CD4-positive, alpha-beta T cell treated with Interleukin-6 at 100 ng/mL for 8 hours (primary cell): ENCODE measurements around the gene GNPTG.
A peak's percentile ranks its signal among the peaks of the same experiment; 100 is the strongest.

ENCODE experiments used
- DNase-seq: peaks from one replicate; pipeline ENCODE4 v3.0.0-alpha.2; 2020; ENCODE audit warnings: mixed read lengths, low spot score

GNPTG gene

DNA sequence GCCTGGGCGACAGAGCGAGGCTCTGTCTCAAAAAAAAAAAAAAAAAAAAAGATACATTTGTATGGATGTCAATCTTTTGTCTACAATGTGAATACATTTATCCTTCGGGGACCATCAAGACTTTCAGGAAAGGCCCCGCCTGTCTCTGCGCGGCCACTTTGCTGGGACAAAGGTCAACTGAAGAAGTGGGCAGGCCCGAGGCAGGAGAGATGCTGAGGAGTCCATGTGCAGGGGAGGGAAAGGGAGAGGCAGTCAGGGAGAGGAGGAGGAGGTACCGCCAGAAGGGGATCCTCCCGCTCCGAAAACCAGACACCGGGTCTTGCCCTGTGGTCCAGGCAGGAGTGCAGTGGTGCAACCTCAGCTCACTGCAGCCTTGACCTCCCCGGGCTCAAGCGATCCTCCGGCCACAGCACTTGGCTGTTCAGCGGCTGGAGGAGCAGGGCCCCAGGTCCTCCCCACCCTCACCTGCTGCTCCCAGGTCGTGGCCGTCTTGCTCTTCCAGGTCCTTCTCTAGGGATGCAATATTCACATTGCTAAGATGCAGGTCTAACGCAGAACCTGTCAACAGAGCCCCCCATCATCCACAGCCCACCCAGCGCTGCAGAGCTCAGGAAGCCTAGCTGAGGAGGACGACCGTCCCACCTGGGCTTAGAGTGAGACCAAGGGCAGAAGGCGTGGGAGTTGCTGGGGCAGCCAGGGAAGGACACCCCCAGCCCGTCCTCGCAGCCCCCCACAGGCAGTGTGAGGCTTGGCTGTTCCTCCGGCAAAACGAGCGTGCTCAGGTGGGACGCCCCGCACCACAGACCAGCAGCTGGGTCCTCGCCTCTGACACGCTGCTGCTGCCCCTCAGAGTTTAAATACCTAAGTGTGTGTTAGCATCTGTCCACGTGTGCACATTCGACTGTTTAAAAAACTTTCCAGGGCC is 19.6 kb downstream of the GNPTG start:
- no peak for DNase-seq

DNA sequence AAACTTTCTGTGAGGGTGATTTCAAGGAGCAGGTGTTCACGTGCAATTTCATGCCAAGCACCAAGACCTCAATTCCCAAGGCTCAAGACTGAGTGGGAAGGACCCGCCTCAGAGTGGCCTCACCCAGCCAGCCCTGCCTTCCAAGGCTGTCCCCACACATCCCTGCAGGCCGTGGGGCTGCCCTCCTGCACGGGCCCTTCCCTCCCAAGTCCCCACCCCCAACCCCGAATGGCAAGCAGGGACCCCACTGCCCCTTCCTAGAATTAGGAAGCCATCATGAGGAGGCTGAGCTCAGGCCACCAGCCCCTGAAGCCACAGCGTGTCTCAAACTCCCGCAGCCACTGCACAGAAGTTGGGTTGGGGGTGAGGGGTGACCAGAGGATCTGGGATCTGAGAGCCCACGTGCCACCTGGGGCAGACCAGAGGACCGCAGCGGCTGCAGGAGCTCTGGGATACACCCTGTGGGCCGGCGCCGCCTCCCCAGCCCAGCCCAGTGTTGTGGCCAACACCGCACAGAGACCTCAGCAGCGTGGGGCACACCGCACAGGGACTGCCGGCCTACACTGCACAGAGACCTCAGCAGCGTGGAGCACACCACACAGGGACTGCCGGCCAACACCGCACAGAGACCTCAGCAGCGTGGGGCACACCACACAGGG is 20.7 kb downstream of the GNPTG start:
- DNase-seq = no peak

DNA sequence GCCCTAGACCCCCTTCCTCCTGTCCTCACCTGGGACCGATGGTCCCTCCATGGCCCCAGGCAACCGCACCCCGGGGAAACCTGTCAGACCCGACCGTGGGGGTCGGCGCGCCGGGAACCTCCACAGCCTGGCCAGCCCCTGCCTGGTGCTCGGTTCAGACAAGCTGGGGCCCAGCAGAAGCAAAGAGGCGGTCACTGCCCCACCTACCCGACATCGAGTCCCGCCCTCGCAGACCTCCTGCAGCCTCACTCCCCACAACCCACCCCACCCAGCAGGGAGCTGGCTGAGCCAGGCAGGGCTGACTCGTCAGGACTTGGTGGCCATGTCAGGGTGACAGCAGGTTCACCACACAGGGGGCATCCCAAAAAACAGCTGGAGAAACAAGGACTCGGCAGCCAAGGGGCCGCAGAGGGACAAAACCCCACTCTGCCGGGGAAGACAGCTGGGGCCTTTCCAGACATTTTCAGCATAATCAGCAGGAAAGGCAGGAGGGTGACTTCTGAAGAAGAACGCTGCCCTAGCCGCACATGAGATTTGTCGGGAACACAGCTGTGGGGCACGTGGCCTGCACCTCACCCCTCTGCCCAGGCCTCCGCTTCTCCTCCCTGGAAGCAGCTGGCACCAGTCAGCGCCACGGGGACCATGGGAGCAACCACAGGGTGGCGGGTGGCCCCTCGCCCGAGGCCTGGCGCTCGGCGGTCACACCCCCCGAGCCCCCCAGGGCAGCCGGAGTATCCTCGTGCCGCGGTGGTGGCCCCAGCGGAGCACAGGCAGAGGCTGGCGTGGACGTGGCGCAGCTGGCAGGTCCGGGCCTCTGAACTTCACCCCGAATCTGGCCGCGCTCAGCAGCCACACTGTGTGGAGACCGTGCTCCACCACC is 22.9 kb downstream of the GNPTG start:
- no peak for DNase-seq

DNA sequence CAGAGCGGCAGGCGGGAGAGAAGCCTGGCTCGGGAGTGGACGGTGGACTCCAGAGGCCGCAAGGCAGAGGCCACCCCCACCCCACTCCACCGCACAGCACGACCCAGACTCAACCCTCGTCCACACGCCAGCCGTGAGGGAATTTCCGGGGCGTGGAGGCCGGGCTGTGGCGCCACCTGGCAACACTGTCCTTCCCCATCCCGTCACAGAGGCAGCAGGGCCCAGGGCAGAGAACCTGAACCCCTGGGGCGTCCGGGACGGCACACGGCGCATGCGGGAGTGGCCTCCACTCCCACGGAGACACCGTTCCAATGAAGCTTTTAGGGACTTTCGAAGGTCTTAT is 23.5 kb downstream of the GNPTG start:
- DNase-seq = no peak

DNA sequence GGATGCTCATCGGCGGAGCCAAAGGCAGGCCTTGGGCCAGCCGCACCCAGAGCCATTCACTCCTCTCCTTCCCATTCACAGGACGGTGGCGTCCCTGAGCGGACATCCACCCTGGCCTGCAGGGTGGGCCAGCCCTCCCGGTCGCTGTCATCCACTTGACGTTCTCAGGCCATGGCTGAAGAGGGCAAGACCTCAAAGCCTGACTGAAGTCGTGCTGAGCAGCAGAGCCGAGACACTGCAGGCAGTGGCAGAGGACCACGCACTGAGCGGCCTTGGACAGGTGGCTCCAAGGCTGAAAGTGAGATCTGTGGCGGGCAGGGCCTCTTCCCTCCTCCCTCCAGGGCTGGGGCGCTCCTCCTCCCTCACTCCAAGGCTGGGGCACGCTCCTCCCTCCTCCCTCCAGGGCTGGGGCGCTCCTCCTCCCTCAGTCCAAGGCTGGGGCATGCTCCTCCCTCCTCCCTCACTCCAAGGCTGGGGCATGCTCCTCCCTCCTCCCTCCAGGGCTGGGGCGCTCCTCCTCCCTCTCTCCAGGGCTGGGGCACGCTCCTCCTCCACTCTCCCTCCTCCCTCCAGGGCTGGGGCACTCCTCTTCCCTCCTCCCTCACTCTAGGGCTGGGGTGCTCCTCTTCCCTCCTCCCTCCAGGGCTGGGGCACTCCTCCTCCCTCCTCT is 24.1 kb downstream of the GNPTG start:
- no peak for DNase-seq

DNA sequence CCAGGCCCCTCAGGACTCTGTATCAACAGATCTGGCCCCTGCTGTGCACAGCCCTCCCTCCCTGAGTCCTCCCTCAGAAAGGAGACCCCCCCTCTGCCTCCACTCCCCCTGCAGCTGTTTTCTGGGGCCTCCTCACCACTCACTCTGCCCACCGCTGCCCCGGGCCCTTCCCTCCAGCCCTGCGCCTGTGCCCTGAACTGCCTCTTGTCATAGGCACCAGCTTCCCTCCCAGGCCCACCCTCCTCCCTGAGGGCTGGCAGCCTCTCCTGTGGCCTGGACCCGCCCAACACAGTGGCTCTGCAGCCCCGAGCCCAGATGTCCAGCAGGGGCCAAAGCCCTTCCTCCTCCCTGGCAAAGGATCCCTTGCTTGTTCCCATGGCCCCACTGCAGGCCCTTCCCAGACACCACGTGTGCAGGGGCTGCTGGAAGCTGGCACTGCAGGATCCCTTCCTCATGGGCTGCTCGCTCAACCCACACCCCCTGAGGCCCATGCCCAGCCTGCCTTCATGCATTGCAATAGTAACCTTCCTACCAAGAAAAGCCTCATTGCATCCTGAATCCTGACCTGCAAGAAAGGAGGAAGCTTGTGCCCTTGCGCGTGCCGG is 25.8 kb downstream of the GNPTG start:
- no peak for DNase-seq

DNA sequence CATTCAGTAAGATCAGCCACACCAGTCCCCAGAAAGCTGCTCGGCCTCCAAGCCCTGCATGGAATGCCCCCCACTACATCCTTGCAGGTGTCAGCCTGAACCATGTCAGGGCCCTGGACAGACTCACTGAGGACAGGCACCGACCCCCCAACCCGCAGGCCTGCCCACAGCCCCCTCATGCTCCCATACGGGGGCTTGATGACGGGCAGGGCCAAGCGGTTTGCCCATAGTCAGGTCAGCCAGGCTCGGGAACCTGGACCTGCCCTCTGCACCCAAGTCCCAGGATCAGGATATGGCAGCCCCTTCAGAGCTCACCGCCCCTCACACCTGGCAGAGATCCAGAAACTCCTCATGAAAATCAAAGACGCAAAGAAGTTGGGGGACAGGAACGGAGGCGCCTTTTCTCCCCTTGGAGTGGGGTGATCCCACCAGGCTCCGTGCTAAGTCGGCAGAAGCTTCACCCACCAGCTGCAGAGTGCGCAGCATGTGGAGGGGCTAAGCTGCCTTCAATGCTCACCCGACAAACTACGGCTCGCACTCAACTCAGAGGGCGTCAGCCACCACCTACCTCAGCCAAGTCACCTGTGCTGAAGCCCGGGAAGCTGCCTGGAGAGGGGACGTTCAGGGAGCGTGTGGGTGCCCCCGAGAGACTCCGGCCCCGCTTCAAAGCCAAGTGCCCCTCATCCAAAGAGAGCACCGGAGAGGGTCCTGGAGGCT is 26.5 kb downstream of the GNPTG start:
- no peak for DNase-seq

DNA sequence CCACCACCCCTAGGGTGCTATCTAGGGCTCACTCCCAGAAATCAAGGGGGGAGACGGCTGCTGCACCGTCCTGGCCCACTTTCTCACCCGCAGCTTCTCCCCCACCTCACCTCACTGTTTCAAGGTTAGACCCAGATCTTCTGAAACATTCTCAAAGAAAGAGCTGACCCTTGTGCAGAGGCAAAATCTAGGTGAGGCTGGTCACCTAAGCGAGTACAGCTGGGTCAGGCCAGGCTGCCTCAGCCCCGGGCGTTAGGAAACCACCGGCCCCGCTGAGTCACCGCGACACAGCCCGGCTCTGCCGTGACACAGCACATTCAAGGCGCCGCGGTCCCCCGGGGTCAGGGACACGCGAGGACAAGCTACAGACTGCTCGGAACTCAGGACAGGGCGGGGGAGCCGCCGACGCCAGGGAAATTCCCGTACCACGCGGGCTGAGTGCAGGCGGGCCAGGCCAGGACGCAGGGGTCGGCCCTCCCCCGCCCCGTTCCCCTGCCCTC is 27.1 kb downstream of the GNPTG start:
- peak; percentile 28 for DNase-seq

DNA sequence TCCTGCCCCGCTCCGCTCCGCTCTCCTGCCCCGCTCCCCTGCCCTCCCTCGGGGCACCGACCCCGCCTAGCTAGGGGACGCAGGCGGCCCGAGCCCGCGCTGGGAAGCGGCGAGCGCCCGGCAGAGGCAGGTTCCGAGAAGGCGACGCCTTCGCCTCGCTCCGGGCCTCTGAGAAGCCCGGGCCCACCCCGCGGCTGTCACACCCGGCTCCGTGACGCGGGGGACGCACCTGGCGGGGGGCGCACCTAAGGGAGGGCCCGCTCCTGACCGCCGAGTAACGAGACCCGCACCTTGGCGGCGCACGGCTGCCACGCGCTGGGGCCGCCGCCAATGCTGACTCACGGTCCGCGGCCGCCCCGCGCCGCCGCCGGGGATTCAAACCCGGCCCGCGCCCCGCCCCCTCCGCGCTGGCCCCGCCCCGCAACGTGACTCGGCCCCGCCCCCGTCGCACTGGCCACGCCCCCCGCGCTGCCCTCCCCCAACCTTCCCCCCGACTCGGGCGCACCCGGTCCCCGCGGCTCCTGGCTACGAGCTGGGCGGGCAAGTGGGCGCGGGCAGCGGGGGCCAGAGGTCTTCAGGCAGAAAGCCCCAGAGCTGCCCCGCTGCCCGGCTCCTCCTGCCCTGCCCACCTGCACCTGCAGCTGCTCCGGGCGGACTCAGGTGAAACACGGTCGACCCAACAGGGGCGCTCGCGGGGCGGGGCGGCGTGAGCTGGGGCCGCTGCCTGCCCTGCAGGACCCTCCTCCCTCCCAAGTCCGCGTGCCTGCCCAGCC is 27.8 kb downstream of the GNPTG start:
- DNase-seq = peak; percentile 48

DNA sequence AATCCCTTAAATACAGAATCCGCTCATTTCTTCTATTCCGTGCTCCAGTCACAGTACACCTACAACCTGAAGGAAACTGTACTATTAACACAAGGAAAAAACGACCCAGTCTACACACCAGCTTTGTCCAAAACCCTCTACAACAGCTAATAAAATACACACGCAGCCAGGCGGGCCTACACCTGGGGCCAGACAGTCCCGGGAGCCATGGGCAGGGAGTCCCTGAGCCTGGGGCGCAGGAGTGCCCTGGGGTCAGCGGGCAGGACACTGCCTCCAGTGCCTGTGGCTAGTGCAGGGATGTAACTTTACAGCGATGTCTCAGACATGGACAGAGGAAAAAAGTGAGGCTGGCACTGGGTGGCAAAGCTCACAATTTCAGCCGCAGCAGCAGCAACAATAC is 28.5 kb downstream of the GNPTG start:
- DNase-seq = no peak

DNA sequence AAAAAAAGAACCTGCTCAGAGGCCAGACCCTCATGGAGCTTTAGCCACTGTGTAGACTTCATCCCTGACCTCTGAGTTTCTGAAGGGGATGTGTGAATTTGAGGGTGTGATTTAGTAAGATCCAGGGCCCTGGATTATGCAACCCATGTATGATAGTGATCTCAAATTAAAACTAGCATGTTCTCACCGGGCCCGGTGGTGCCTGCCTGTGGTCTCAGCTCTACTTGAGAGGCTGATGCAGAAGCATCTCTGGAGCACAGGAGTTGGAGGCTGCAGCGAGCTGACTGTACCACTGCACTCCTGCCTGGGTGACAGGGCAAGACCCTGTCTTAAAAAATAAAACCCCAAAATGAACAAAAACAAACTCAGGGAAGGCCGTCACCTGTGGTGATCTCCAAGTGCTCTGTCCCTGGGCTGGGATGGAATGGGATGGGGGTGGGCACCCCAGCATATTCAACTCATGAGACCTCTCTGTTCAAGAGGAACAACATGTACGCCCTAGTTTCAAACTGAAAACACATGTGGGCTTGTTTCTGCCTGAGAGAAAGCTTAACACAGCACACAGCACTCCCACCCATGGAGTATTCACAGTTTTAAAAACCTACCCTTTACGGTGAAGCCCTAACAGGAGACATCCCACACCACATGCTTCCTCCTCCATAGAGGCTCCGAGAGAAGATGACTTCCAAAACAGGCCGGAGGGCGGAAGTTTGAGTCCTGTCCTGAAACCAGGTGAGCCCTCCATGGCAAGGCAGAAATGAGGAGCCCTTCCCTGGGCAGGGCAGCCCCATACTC is 30.1 kb downstream of the GNPTG start:
- no peak for DNase-seq

DNA sequence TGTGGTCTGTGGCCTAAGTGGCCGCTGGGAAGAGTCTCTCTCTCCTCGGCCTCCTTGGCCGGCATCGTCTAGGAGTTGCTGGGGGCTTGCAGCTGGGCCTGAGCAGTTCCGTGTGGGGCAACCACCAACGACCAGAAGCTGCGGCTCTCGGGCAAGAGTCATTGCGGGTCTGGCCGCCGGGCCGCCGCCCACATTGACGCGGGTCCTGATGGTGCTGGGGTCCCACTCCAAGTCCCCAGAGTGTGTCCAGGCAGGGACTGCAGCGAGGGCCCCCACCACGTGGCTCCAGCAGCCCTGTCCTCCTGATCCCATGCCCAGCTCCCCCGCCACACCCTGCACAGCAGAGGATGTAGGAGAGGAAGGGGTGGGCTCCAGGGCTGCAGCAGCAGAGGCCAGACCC is 31.8 kb downstream of the GNPTG start:
- DNase-seq = no peak

DNA sequence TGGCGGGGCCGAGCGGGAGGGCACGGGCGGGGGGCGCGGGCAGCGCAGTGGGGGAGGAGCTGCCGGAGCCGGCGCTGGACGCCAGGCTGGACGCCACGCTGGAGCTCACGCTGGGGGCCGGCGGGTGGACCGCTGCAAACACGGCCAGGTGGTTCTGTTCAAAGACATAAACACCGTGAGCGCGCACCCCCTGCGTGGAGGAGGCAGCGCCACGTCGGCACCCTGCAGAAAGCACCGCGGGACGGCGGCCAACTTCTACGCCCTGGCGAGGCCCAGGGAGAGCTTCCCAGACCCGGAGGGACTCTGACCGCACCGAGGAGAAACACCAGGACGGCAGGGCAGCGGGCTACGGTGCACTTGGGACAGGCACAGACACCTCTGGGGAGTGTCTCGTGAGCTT is 33.5 kb downstream of the GNPTG start:
- no peak for DNase-seq

DNA sequence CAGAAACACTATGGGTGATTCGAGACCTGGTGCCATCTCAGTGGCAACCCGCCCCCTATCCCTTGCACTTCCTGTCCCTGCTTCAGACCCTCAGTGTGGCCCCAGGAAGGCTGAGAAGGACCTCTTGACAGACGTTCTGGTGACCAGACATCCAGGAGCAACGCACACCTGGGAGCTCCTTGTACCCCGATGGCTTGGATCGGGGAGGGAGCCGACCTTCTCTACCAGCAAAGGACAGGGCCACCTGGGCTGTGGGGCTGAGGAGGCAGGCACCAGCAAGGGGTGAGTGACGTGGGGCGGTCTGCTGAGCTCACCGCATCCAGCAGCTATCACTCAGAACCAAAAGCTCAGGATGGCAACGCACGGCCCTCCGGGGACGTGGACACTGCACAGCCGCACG is 35.6 kb downstream of the GNPTG start:
- no peak for DNase-seq

DNA sequence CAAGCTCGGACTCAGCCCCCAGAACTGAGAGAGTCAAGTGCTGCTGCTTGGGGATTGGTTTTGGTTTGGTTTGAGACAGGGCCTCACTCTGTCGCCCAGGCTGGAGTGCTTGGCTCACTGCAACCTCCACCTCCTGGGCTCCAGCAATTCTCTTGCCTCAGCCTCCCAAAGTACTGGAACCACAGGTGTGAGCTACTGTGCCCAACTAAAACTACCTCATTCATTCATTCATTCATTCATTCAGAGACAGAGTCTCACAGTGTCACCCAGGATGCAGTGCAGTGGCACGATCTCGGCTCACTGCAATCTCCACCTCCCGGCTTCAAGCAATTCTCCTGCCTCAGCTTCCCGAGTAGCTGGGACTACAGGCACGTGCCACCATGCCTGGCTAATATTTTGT is 38.0 kb downstream of the GNPTG start:
- DNase-seq = no peak

DNA sequence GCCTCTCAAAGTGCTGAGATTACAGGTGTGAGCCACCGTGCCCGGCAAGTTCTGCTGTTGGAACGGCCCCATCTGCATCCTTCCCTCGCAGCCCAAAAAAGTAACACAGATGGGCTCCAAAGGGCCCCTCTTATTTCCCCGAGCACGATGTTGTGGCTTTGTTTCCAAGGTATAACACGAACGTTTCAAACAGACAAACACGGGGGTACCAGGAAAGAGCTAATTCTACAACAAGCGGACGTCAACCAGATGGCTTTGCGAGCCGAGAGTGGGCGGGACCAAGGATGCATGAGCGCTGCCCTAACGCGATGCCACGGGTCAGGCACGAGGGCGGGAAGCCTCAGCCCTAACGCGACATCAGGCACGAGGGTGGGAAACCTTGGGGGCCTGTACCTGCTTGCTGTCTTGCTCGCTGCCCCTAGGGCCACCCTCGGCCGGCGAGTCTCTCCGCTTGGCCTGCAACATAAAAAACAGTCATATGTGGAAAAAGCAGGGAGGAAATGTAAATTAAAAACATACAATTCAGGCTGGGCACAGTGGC is 38.6 kb downstream of the GNPTG start:
- DNase-seq = no peak

DNA sequence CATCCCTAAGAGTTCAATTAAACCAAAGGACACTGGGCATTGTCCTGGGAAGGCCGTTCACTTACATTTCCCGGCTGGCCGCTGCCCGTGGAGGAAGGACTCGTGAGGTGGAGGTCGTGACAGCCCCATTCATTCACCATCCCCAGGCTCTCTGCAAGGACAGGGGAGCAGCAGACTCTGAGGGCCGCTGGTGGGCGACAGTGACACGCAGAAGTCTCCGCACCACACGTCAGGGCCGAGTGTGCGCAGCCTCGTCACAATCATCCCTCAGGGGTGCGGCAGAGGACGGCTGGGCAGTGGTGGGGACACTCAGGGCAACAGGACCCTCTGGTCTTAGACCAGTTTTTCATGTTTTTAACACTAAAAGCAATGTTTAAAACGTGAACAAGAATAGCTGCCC is 41.1 kb downstream of the GNPTG start:
- DNase-seq = no peak

DNA sequence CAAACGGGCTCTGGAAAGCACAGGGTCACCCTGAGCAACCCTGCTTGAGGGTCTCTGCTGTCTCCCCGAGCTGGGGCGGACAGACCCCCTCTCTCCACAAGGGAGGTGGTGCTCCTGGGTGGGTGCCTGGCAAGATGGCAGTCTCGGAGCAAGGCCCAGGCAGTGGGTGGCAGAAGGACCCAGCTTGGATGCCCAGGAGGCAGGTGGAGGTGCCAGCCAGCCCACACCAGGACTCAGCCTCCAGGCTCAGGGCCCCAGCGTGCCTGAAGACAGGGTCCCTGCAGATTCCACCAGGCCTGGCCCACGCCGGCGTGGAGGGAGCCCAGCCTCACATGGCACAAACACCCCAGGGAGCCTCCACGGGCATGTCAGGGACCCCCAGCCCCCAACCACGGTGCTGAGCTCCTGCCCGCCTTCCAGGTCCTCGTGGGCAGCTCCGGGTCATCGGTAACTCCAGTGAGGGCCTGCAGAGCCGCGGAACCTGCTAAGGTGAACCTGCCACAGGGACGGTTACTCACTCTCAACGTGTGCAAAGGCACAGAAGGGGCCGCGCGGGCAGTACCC is 42.0 kb downstream of the GNPTG start:
- DNase-seq = no peak
